HTERT RPE-1 (cell line): ENCODE data around the gene PDZD7.

Experiments
- in situ Hi-C: fragments of 300-500 bp; cut with MboI; formaldehyde crosslinking; loops from 4 replicates; pipeline ENCODE4 v1.14.3; 2020; ENCODE audit warnings: low sequenced_read_pairs

PDZD7 gene

GRCh38 chr10:100969187-100970075 is 61.5 kb downstream of the PDZD7 start, which contains the start of gene SEMA4G:
SEMA4G (plus strand) TSS chr10:100969504; CDS start chr10:100972913, 3,409 bp downstream.
- in situ Hi-C loops: no loop called here

- in situ Hi-C loops: no loop called here
These were observed 62.1 kb downstream of the PDZD7 start for GRCh38 chr10:100968863-100969186.

DNA sequence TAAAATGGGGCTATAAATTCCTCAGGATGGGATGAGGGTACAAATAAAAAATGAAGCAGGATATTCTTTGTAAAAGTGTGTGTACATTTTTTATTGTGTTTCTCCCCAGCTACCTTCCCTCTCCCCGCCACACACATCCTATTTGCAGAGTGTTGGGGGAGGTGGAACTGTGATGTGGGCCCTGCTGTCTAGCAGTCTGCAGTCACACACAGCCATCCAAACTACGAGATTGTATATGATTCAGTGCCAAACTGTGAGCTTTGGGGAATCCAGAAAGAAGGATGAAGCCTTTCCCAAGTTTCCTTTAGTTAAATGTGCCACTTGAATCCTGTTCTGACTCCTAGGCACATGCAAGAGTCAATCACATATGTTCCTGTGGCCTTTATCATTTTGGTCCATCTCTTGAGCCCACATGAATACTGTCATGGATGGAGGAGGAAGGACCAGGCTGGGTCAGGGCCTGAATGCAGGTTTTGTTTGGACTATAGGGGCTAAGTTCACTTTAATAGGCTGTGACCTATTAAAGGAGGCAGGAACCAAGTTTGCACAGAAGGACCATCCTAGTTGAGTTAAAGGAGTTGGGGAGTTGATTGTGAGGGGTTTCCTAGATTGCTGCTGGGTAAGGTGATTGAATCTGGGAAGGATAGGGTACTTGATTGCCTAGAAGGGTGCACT is 62.7 kb downstream of the PDZD7 start:
- in situ Hi-C loops: no loop called here

- in situ Hi-C loops: no loop called here
These were observed 63.6 kb downstream of the PDZD7 start for GRCh38 chr10:100967332-100967731.

- in situ Hi-C loops: no loop called here
These were observed 64.0 kb downstream of the PDZD7 start for GRCh38 chr10:100966887-100967286.

DNA sequence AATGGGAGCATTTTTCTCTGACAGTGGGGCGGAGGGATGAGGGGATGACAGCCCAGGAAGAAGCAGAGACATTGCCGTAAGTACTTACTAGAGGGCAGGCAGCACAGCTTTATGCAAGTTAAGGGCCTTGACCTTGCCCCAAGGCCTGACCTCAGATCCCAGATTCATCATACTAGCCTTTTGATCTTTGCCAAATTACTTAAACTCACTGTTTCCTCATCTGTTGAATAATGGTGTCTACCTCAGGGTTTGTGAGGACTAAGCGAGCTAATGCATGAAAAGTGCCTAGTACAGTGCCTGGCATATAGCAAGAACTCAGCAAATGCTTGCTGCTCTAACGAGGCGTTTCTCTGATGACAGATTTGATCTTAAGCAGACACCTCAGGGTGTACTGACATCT is 65.1 kb downstream of the PDZD7 start:
- in situ Hi-C loops: no loop called here

- in situ Hi-C loops: no loop called here
These were observed 67.1 kb downstream of the PDZD7 start for GRCh38 chr10:100963826-100964225.

- in situ Hi-C loops: no loop called here
These were observed 68.4 kb downstream of the PDZD7 start for GRCh38 chr10:100962351-100963080.

- in situ Hi-C loops: no loop called here
These were observed 70.7 kb downstream of the PDZD7 start for GRCh38 chr10:100960251-100960650.
